ENCODE data around the gene TEAD1. TPM values are rescaled to one million over a fixed set of nuclear protein-coding genes. Genes with fewer than 3 reads are reported as not detected.

TEAD1 gene
- total and polyA plus RNA-seq, 4 donors = 9.1 to 38.4 (median 10.7) TPM

DNA sequence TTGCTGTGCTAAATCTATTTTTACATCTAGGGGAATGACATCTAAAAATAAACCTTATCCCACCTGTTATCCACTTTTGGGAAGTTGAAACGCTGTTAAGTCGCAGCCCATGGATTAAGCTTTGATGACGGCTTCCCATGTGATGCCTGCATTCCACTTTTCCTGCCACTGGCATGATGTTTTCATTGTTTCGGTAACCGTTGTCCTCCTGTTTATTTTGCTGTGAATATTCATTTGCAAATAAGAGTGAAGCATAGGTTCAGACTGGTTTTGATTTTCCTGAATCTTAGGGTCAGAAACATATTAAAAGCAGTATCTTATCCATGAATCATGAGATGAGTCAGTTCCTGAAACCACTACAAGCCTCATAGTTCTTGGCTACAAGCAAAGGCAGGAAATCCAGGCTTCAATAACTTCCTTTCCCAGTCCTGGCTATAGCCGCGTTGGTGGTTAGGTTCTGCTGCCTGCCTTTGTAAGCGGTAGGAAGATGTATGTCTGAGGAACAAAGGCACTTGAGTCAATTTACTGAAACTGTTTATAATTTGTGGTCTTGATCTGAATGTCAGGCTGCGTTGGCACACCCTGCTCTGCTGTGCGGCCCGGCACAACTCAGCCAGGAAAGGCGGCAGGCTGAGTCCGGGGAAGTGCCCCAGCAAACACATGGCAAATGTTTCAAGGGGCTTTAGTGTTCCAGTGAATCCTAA is 19.4 kb downstream of the TEAD1 start:
- Histone ChIP-seq H3K9me3 (ENCODE audit: control insufficient read depth in 4 of 4, low read length in 3 of 4) (no peaks in the 10 kb centered on the region), H3K9ac (ENCODE audit: low read depth in 1 of 2, low read length in 2 of 2) (peak overlapping the region; percentile 86 to 94), H3K4me3 (ENCODE audit: low read depth in 1 of 3, low read length in 3 of 3) (no peak overlapping the region), H3K36me3 (ENCODE audit: control insufficient read depth in 4 of 4, insufficient read depth in 3 of 4, low read depth in 1 of 4, low read length in 3 of 4) (no peaks in the 10 kb centered on the region), H3K27ac (ENCODE audit: low read depth in 1 of 2, low read length in 2 of 2) (peak overlapping the region; percentile 97 to 100), H3K4me1 (ENCODE audit: control insufficient read depth in 4 of 4, insufficient read depth in 4 of 4, low read length in 3 of 4) (peaks cover 17 to 47% (median 26%) of the 10 kb centered on the region in 4 donors), H3K27me3 (ENCODE audit: control insufficient read depth in 4 of 4, insufficient read depth in 4 of 4, low read length in 3 of 4) (no peaks in the 10 kb centered on the region)
- 8% methylated on average over 13 of the region's 13 CpGs for WGBS
- TF ChIP-seq FOXA2 (IDR thresholded peaks at IDR 0.05) (no peak), ZBTB33 (IDR thresholded peaks at IDR 0.05) (no peak), FOXA1 (IDR thresholded peaks at IDR 0.05) (no peak), HNF4G (IDR thresholded peaks at IDR 0.05) (no peak), NR2F2 (IDR thresholded peaks at IDR 0.05) (no peak), TAF1 (conservative IDR thresholded peaks at IDR 0.05) (no peak), YY1 (IDR thresholded peaks at IDR 0.05) (peak; percentile 16), MAX (IDR thresholded peaks at IDR 0.05) (no peak), SP1 (IDR thresholded peaks at IDR 0.05) (peak; percentile 4), RXRA (IDR thresholded peaks at IDR 0.05) (no peak), GABPA (IDR thresholded peaks at IDR 0.05 in 1 of 2, conservative IDR thresholded peaks at IDR 0.05 in 1 of 2) (no peak), RAD21 (IDR thresholded peaks at IDR 0.05) (peak in 1 of 2 donors; percentile 9), EGR1 (IDR thresholded peaks at IDR 0.05; ENCODE audit: low read depth in 2 of 2) (no peak), JUND (IDR thresholded peaks at IDR 0.05) (peak; percentile 35 to 61), HNF4A (conservative IDR thresholded peaks at IDR 0.05) (peak in 1 of 2 donors; percentile 8)
- TF ChIP-seq, protein P1, sequence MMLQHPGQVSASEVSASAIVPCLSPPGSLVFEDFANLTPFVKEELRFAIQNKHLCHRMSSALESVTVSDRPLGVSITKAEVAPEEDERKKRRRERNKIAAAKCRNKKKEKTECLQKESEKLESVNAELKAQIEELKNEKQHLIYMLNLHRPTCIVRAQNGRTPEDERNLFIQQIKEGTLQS (IDR thresholded peaks at IDR 0.05) = no peak
- TF ChIP-seq, protein P2, sequence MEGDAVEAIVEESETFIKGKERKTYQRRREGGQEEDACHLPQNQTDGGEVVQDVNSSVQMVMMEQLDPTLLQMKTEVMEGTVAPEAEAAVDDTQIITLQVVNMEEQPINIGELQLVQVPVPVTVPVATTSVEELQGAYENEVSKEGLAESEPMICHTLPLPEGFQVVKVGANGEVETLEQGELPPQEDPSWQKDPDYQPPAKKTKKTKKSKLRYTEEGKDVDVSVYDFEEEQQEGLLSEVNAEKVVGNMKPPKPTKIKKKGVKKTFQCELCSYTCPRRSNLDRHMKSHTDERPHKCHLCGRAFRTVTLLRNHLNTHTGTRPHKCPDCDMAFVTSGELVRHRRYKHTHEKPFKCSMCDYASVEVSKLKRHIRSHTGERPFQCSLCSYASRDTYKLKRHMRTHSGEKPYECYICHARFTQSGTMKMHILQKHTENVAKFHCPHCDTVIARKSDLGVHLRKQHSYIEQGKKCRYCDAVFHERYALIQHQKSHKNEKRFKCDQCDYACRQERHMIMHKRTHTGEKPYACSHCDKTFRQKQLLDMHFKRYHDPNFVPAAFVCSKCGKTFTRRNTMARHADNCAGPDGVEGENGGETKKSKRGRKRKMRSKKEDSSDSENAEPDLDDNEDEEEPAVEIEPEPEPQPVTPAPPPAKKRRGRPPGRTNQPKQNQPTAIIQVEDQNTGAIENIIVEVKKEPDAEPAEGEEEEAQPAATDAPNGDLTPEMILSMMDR (IDR thresholded peaks at IDR 0.05; ENCODE audit: low read depth, low read length, missing input control) = no peak
- TF ChIP-seq, protein P3, sequence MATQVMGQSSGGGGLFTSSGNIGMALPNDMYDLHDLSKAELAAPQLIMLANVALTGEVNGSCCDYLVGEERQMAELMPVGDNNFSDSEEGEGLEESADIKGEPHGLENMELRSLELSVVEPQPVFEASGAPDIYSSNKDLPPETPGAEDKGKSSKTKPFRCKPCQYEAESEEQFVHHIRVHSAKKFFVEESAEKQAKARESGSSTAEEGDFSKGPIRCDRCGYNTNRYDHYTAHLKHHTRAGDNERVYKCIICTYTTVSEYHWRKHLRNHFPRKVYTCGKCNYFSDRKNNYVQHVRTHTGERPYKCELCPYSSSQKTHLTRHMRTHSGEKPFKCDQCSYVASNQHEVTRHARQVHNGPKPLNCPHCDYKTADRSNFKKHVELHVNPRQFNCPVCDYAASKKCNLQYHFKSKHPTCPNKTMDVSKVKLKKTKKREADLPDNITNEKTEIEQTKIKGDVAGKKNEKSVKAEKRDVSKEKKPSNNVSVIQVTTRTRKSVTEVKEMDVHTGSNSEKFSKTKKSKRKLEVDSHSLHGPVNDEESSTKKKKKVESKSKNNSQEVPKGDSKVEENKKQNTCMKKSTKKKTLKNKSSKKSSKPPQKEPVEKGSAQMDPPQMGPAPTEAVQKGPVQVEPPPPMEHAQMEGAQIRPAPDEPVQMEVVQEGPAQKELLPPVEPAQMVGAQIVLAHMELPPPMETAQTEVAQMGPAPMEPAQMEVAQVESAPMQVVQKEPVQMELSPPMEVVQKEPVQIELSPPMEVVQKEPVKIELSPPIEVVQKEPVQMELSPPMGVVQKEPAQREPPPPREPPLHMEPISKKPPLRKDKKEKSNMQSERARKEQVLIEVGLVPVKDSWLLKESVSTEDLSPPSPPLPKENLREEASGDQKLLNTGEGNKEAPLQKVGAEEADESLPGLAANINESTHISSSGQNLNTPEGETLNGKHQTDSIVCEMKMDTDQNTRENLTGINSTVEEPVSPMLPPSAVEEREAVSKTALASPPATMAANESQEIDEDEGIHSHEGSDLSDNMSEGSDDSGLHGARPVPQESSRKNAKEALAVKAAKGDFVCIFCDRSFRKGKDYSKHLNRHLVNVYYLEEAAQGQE (IDR thresholded peaks at IDR 0.05) = no peak
- DNase-seq (ENCODE audit: low spot score) = no peak

Measured in liver (tissue), 9 donors.